Muscle layer of colon (tissue), 2 donors: ENCODE data around the gene VSTM4.

Experiments
- H3K27ac ChIP-seq: one replicate; pipeline ENCODE4 v1.7.0; 2013; ENCODE audit warnings: low read depth, mild to moderate bottlenecking, low read length, moderate library complexity
- H3K27me3 ChIP-seq, 2 donors: one replicate each; pipeline ENCODE4 v1.7.0; 2013; ENCODE audit warnings: low read length in 2 of 2, mild to moderate bottlenecking in 2 of 2; ENCODE audit not compliant: insufficient read depth in 2 of 2, control insufficient read depth in 1 of 2
- H3K36me3 ChIP-seq: one replicate; pipeline ENCODE4 v1.7.0; 2013; ENCODE audit warnings: mild to moderate bottlenecking, low read length; ENCODE audit not compliant: insufficient read depth
- H3K4me1 ChIP-seq: one replicate; pipeline ENCODE4 v1.7.0; 2013; ENCODE audit warnings: mild to moderate bottlenecking, low read length; ENCODE audit not compliant: insufficient read depth
- H3K4me3 ChIP-seq, 2 donors: one replicate each; pipeline ENCODE4 v1.7.0; 2013; ENCODE audit warnings: low read length in 2 of 2, low read depth in 1 of 2, mild to moderate bottlenecking in 1 of 2, moderate library complexity in 1 of 2
- H3K9ac ChIP-seq: one replicate; pipeline ENCODE4 v1.7.0; 2013; ENCODE audit warnings: low read length
- H3K9me3 ChIP-seq: one replicate; pipeline ENCODE4 v1.7.0; 2013; ENCODE audit warnings: mild to moderate bottlenecking, low read length
- donor health status: abdominal sarcoma.
- donor health status: Adenocarcinoma of cecum.

VSTM4 gene

GRCh38 chr10:48985621-48986158 lies 129.6 kb downstream of the VSTM4 start:
- Histone ChIP-seq H3K27ac (no peak overlapping the region), H3K36me3 (no peaks in the 10 kb centered on the region), H3K4me3 (no peak overlapping the region), H3K9ac (no peak overlapping the region), H3K4me1 (no peaks in the 10 kb centered on the region), H3K27me3 (no peaks in the 10 kb centered on the region), H3K9me3 (no peaks in the 10 kb centered on the region)

GRCh38 chr10:48983648-48984351 lies 131.5 kb downstream of the VSTM4 start:
- Histone ChIP-seq H3K27me3 (no peaks in the 10 kb centered on the region), H3K9me3 (no peaks in the 10 kb centered on the region), H3K4me1 (no peaks in the 10 kb centered on the region), H3K9ac (no peak overlapping the region), H3K4me3 (no peak overlapping the region), H3K27ac (no peak overlapping the region), H3K36me3 (no peaks in the 10 kb centered on the region)

- Histone ChIP-seq H3K36me3 (no peaks in the 10 kb centered on the region), H3K27ac (no peak overlapping the region), H3K4me3 (no peak overlapping the region), H3K9me3 (no peaks in the 10 kb centered on the region), H3K4me1 (no peaks in the 10 kb centered on the region), H3K9ac (no peak overlapping the region), H3K27me3 (no peaks in the 10 kb centered on the region)
These were observed 132.7 kb downstream of the VSTM4 start for GRCh38 chr10:48982584-48982983.

GRCh38 chr10:48981310-48981907 lies 133.9 kb downstream of the VSTM4 start:
- no peak overlapping the region for H3K27ac ChIP-seq

GRCh38 chr10:48978318-48978717 lies 137.0 kb downstream of the VSTM4 start:
- Histone ChIP-seq H3K36me3 (no peaks in the 10 kb centered on the region), H3K27me3 (no peaks in the 10 kb centered on the region), H3K9ac (no peak overlapping the region), H3K27ac (no peak overlapping the region), H3K4me1 (no peaks in the 10 kb centered on the region), H3K4me3 (no peak overlapping the region), H3K9me3 (no peaks in the 10 kb centered on the region)

More at GRCh38 chr10:48981310-48981907, 133.9 kb downstream of the VSTM4 start:
- Histone ChIP-seq H3K9ac (no peak overlapping the region), H3K36me3 (no peaks in the 10 kb centered on the region), H3K9me3 (no peaks in the 10 kb centered on the region), H3K4me1 (no peaks in the 10 kb centered on the region), H3K27me3 (no peaks in the 10 kb centered on the region), H3K4me3 (no peak overlapping the region)

GRCh38 chr10:48976196-48976595 lies 139.1 kb downstream of the VSTM4 start:
- no peaks in the 10 kb centered on the region for H3K9me3 ChIP-seq
- H3K4me1 ChIP-seq = no peaks in the 10 kb centered on the region
- no peak overlapping the region for H3K27ac ChIP-seq
- H3K36me3 ChIP-seq = no peaks in the 10 kb centered on the region
- H3K4me3 ChIP-seq = no peak overlapping the region
- H3K9ac ChIP-seq = no peak overlapping the region
- no peaks in the 10 kb centered on the region for H3K27me3 ChIP-seq

- Histone ChIP-seq H3K9me3 (no peaks in the 10 kb centered on the region), H3K4me3 (no peak overlapping the region), H3K36me3 (no peaks in the 10 kb centered on the region), H3K27me3 (no peaks in the 10 kb centered on the region), H3K4me1 (no peaks in the 10 kb centered on the region), H3K27ac (no peak overlapping the region), H3K9ac (no peak overlapping the region)
These were observed 140.7 kb downstream of the VSTM4 start for GRCh38 chr10:48974510-48975156.

DNA sequence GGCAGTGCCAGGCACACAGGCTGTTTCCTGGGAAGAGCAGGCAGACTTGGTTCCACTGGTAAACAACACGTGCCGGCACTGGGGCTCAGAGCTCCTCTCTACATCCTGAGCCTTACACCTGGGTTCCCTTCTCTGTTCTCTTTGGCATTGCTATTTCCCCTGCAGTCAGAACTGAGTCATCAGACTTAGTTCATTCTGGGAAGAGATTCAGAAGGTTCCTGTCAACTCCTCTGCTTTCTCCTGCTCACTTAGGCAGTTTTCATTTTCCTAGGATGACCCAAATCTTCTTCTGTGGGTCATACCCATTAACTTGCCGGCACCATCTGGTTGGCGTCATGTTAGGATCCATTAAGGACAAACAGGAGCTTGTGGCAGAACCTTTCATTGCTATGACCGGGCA lies 142.3 kb downstream of the VSTM4 start:
- no peaks in the 10 kb centered on the region for H3K9me3 ChIP-seq
- no peaks in the 10 kb centered on the region for H3K27me3 ChIP-seq
- H3K9ac ChIP-seq = no peak overlapping the region
- H3K36me3 ChIP-seq = no peaks in the 10 kb centered on the region
- H3K27ac ChIP-seq = no peak overlapping the region
- no peak overlapping the region for H3K4me3 ChIP-seq
- H3K4me1 ChIP-seq = no peaks in the 10 kb centered on the region

GRCh38 chr10:48970654-48971053 lies 144.7 kb downstream of the VSTM4 start:
- Histone ChIP-seq H3K4me3 (no peak overlapping the region), H3K27ac (no peak overlapping the region), H3K9ac (no peak overlapping the region), H3K36me3 (no peaks in the 10 kb centered on the region), H3K9me3 (no peaks in the 10 kb centered on the region), H3K4me1 (no peaks in the 10 kb centered on the region), H3K27me3 (no peaks in the 10 kb centered on the region)

- Histone ChIP-seq H3K4me1 (no peaks in the 10 kb centered on the region), H3K36me3 (no peaks in the 10 kb centered on the region), H3K27me3 (no peaks in the 10 kb centered on the region), H3K4me3 (no peak overlapping the region), H3K9ac (no peak overlapping the region), H3K27ac (no peak overlapping the region), H3K9me3 (no peaks in the 10 kb centered on the region)
These were observed 145.3 kb downstream of the VSTM4 start for GRCh38 chr10:48970046-48970445.

DNA sequence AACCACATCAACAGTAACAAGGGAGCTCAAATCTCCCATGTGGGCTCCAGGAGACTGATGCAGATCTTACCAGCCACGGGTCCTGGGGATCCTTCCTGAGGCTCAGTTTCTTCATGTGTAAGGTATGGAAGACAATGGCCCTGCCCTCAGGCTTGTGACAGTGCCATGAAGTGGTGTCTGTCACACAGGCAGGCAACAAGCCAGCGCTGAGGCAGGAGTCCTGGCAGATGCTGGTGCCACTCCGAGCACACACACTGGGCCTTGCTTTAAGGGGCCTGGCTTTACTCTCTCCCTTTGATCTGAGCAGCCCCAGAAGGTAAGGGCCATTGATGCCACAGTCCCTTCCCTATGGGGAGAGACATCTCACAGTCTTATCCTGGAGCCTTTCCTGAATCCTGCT lies 147.3 kb downstream of the VSTM4 start:
- Histone ChIP-seq H3K36me3 (no peaks in the 10 kb centered on the region), H3K9me3 (no peaks in the 10 kb centered on the region)

More for the DNA sequence above, 147.3 kb downstream of the VSTM4 start:
- no peak overlapping the region for H3K4me3 ChIP-seq
- H3K27me3 ChIP-seq = no peaks in the 10 kb centered on the region
- H3K9ac ChIP-seq = no peak overlapping the region
- no peak overlapping the region for H3K27ac ChIP-seq
- H3K4me1 ChIP-seq = no peaks in the 10 kb centered on the region
